Measurements from ENCODE around the gene ETFBKMT.

DNA sequence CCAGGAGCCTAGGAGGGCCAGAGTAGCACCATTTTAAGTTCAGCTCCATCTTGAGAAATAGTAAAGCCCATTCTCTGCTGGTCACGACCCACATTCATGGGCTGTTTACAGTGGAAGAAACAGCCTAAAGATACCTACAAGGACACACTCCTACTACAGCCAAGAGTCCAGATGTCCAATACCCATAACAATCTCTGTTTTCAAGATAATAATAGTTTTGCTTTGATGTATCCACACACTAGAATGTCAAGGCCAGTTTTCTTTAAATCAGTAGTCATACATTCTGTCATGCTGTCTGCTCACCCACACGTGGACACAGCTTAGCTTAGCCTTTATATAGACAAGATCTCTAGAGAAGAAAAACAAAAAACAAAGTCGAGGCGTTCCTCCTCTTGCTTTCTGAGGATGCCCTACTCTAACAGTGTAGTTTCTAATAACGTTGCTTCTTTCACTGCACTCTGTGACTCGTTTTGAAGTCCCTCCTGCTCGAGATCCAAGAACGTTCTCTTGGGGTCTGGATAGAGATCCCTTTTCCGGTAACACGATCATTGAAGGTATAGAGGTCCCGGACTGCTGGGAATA lies 17.9 kb upstream of the ETFBKMT start:
- TF ChIP-seq, protein P1, sequence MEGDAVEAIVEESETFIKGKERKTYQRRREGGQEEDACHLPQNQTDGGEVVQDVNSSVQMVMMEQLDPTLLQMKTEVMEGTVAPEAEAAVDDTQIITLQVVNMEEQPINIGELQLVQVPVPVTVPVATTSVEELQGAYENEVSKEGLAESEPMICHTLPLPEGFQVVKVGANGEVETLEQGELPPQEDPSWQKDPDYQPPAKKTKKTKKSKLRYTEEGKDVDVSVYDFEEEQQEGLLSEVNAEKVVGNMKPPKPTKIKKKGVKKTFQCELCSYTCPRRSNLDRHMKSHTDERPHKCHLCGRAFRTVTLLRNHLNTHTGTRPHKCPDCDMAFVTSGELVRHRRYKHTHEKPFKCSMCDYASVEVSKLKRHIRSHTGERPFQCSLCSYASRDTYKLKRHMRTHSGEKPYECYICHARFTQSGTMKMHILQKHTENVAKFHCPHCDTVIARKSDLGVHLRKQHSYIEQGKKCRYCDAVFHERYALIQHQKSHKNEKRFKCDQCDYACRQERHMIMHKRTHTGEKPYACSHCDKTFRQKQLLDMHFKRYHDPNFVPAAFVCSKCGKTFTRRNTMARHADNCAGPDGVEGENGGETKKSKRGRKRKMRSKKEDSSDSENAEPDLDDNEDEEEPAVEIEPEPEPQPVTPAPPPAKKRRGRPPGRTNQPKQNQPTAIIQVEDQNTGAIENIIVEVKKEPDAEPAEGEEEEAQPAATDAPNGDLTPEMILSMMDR (IDR thresholded peaks at IDR 0.05), result no peak
- TF ChIP-seq POLR2AphosphoS5 (IDR thresholded peaks at IDR 0.05) (no peak), POLR2A (IDR thresholded peaks at IDR 0.05) (no peak), EP300 (IDR thresholded peaks at IDR 0.05) (no peak)
